ENCODE measurements around the gene DNAJC30.

Gene DNAJC30

GRCh38 chr7:73642834-73643233, 40.4 kb downstream of the DNAJC30 start:
- FAIRE-seq (no peak), DNase-seq (ENCODE audit: insufficient read length) (no peak)
- TF ChIP-seq TAF1 (IDR thresholded peaks at IDR 0.05; ENCODE audit: borderline replicate concordance, low read depth, low read length), result no peak
- TF ChIP-seq POLR2AphosphoS5 (IDR thresholded peaks at IDR 0.05; ENCODE audit: low read depth, low read length), result no peak
- no peak for TF ChIP-seq POLR2A (IDR thresholded peaks at IDR 0.05; ENCODE audit: low read depth, low read length)

- FAIRE-seq, result no peak
- no peak for DNase-seq (ENCODE audit: insufficient read length)
- TF ChIP-seq POLR2AphosphoS5 (IDR thresholded peaks at IDR 0.05; ENCODE audit: low read depth, low read length), result no peak
- no peak for TF ChIP-seq TAF1 (IDR thresholded peaks at IDR 0.05; ENCODE audit: borderline replicate concordance, low read depth, low read length)
- TF ChIP-seq POLR2A (IDR thresholded peaks at IDR 0.05; ENCODE audit: low read depth, low read length), result no peak
Measured at GRCh38 chr7:73638911-73639310, 44.3 kb downstream of the DNAJC30 start.

- no peak for FAIRE-seq
- no peak for DNase-seq (ENCODE audit: insufficient read length)
- TF ChIP-seq POLR2AphosphoS5 (IDR thresholded peaks at IDR 0.05; ENCODE audit: low read depth, low read length) (no peak), POLR2A (IDR thresholded peaks at IDR 0.05; ENCODE audit: low read depth, low read length) (no peak), TAF1 (IDR thresholded peaks at IDR 0.05; ENCODE audit: borderline replicate concordance, low read depth, low read length) (no peak)
Measured at GRCh38 chr7:73635428-73636200, 47.6 kb downstream of the DNAJC30 start.

GRCh38 chr7:73633844-73634243, 49.4 kb downstream of the DNAJC30 start:
- TF ChIP-seq POLR2AphosphoS5 (IDR thresholded peaks at IDR 0.05; ENCODE audit: low read depth, low read length) (no peak), POLR2A (IDR thresholded peaks at IDR 0.05; ENCODE audit: low read depth, low read length) (no peak), TAF1 (IDR thresholded peaks at IDR 0.05; ENCODE audit: borderline replicate concordance, low read depth, low read length) (no peak)
- FAIRE-seq (no peak), DNase-seq (ENCODE audit: insufficient read length) (no peak)

GRCh38 chr7:73633323-73633722, 49.9 kb downstream of the DNAJC30 start:
- DNase-seq (ENCODE audit: insufficient read length) (no peak), FAIRE-seq (no peak)
- no peak for TF ChIP-seq POLR2A (IDR thresholded peaks at IDR 0.05; ENCODE audit: low read depth, low read length)
- no peak for TF ChIP-seq TAF1 (IDR thresholded peaks at IDR 0.05; ENCODE audit: borderline replicate concordance, low read depth, low read length)
- no peak for TF ChIP-seq POLR2AphosphoS5 (IDR thresholded peaks at IDR 0.05; ENCODE audit: low read depth, low read length)

GRCh38 chr7:73631558-73631957, 51.7 kb downstream of the DNAJC30 start:
- TF ChIP-seq POLR2A (IDR thresholded peaks at IDR 0.05; ENCODE audit: low read depth, low read length), result no peak
- TF ChIP-seq POLR2AphosphoS5 (IDR thresholded peaks at IDR 0.05; ENCODE audit: low read depth, low read length), result no peak
- TF ChIP-seq TAF1 (IDR thresholded peaks at IDR 0.05; ENCODE audit: borderline replicate concordance, low read depth, low read length), result no peak
- no peak for FAIRE-seq
- DNase-seq (ENCODE audit: insufficient read length), result no peak
